ENCODE data around the gene HSD17B12. TPM values are rescaled to one million over a fixed set of nuclear protein-coding genes. Genes with fewer than 3 reads are reported as not detected.

The HSD17B12 gene
- total and polyA plus RNA-seq, 2 of the 13 experiments (the other 11 are each of a cell fraction or from before 2014, with no cell fraction given) = 50.3 to 117 TPM

GRCh38 chr11:43680521-43681400 is at the start of gene HSD17B12 (continued):
- no peak for TF ChIP-seq SMC3 (IDR thresholded peaks at IDR 0.05; ENCODE audit: low read length)
- peak; percentile 84 for TF ChIP-seq ATF1 (CRISPR knock-in tag; IDR thresholded peaks at IDR 0.05)
- no peak for TF ChIP-seq RFX3 (CRISPR knock-in tag; IDR thresholded peaks at IDR 0.05)
- TF ChIP-seq, protein P1, sequence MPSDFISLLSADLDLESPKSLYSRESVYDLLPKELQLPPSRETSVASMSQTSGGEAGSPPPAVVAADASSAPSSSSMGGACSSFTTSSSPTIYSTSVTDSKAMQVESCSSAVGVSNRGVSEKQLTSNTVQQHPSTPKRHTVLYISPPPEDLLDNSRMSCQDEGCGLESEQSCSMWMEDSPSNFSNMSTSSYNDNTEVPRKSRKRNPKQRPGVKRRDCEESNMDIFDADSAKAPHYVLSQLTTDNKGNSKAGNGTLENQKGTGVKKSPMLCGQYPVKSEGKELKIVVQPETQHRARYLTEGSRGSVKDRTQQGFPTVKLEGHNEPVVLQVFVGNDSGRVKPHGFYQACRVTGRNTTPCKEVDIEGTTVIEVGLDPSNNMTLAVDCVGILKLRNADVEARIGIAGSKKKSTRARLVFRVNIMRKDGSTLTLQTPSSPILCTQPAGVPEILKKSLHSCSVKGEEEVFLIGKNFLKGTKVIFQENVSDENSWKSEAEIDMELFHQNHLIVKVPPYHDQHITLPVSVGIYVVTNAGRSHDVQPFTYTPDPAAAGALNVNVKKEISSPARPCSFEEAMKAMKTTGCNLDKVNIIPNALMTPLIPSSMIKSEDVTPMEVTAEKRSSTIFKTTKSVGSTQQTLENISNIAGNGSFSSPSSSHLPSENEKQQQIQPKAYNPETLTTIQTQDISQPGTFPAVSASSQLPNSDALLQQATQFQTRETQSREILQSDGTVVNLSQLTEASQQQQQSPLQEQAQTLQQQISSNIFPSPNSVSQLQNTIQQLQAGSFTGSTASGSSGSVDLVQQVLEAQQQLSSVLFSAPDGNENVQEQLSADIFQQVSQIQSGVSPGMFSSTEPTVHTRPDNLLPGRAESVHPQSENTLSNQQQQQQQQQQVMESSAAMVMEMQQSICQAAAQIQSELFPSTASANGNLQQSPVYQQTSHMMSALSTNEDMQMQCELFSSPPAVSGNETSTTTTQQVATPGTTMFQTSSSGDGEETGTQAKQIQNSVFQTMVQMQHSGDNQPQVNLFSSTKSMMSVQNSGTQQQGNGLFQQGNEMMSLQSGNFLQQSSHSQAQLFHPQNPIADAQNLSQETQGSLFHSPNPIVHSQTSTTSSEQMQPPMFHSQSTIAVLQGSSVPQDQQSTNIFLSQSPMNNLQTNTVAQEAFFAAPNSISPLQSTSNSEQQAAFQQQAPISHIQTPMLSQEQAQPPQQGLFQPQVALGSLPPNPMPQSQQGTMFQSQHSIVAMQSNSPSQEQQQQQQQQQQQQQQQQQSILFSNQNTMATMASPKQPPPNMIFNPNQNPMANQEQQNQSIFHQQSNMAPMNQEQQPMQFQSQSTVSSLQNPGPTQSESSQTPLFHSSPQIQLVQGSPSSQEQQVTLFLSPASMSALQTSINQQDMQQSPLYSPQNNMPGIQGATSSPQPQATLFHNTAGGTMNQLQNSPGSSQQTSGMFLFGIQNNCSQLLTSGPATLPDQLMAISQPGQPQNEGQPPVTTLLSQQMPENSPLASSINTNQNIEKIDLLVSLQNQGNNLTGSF (CRISPR knock-in tag; IDR thresholded peaks at IDR 0.05) = no peak
- TF ChIP-seq ZNF703 (CRISPR knock-in tag; IDR thresholded peaks at IDR 0.05; ENCODE audit: borderline replicate concordance) = no peak
- TF ChIP-seq, protein P2, sequence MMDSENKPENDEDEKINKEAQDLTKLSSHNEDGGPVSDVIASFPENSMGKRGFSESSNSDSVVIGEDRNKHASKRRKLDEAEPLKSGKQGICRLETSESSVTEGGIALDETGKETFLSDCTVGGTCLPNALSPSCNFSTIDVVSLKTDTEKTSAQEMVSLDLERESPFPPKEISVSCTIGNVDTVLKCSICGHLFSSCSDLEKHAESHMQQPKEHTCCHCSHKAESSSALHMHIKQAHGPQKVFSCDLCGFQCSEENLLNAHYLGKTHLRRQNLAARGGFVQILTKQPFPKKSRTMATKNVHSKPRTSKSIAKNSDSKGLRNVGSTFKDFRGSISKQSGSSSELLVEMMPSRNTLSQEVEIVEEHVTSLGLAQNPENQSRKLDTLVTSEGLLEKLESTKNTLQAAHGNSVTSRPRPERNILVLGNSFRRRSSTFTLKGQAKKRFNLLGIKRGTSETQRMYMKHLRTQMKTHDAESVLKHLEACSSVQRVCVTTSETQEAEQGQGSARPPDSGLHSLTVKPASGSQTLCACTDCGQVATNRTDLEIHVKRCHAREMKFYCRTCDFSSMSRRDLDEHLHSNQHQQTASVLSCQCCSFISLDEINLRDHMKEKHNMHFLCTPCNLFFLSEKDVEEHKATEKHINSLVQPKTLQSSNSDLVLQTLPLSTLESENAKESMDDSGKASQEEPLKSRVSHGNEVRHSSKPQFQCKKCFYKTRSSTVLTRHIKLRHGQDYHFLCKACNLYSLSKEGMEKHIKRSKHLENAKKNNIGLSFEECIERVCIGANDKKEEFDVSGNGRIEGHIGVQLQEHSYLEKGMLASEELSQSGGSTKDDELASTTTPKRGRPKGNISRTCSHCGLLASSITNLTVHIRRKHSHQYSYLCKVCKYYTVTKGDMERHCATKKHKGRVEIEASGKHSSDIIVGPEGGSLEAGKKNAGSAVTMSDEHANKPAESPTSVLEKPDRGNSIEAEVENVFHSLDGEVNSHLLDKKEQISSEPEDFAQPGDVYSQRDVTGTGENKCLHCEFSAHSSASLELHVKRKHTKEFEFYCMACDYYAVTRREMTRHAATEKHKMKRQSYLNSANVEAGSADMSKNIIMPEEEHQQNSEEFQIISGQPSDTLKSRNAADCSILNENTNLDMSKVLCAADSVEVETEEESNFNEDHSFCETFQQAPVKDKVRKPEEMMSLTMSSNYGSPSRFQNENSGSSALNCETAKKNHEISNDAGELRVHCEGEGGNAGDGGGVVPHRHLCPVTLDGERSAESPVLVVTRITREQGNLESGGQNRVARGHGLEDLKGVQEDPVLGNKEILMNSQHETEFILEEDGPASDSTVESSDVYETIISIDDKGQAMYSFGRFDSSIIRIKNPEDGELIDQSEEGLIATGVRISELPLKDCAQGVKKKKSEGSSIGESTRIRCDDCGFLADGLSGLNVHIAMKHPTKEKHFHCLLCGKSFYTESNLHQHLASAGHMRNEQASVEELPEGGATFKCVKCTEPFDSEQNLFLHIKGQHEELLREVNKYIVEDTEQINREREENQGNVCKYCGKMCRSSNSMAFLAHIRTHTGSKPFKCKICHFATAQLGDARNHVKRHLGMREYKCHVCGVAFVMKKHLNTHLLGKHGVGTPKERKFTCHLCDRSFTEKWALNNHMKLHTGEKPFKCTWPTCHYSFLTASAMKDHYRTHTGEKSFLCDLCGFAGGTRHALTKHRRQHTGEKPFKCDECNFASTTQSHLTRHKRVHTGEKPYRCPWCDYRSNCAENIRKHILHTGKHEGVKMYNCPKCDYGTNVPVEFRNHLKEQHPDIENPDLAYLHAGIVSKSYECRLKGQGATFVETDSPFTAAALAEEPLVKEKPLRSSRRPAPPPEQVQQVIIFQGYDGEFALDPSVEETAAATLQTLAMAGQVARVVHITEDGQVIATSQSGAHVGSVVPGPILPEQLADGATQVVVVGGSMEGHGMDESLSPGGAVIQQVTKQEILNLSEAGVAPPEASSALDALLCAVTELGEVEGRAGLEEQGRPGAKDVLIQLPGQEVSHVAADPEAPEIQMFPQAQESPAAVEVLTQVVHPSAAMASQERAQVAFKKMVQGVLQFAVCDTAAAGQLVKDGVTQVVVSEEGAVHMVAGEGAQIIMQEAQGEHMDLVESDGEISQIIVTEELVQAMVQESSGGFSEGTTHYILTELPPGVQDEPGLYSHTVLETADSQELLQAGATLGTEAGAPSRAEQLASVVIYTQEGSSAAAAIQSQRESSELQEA (CRISPR knock-in tag; IDR thresholded peaks at IDR 0.05; ENCODE audit: not compliant biosample characterization) = no peak
- TF ChIP-seq, protein P3, sequence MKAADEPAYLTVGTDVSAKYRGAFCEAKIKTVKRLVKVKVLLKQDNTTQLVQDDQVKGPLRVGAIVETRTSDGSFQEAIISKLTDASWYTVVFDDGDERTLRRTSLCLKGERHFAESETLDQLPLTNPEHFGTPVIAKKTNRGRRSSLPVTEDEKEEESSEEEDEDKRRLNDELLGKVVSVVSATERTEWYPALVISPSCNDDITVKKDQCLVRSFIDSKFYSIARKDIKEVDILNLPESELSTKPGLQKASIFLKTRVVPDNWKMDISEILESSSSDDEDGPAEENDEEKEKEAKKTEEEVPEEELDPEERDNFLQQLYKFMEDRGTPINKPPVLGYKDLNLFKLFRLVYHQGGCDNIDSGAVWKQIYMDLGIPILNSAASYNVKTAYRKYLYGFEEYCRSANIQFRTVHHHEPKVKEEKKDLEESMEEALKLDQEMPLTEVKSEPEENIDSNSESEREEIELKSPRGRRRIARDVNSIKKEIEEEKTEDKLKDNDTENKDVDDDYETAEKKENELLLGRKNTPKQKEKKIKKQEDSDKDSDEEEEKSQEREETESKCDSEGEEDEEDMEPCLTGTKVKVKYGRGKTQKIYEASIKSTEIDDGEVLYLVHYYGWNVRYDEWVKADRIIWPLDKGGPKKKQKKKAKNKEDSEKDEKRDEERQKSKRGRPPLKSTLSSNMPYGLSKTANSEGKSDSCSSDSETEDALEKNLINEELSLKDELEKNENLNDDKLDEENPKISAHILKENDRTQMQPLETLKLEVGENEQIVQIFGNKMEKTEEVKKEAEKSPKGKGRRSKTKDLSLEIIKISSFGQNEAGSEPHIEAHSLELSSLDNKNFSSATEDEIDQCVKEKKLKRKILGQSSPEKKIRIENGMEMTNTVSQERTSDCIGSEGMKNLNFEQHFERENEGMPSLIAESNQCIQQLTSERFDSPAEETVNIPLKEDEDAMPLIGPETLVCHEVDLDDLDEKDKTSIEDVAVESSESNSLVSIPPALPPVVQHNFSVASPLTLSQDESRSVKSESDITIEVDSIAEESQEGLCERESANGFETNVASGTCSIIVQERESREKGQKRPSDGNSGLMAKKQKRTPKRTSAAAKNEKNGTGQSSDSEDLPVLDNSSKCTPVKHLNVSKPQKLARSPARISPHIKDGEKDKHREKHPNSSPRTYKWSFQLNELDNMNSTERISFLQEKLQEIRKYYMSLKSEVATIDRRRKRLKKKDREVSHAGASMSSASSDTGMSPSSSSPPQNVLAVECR (CRISPR knock-in tag; IDR thresholded peaks at IDR 0.05; ENCODE audit: borderline replicate concordance) = peak; percentile 85; the same call in 1 of the 2 replicates
- peak; percentile 89 for TF ChIP-seq KDM5B (CRISPR knock-in tag; IDR thresholded peaks at IDR 0.05; ENCODE audit: borderline replicate concordance)
- TF ChIP-seq NFIB (CRISPR knock-in tag; IDR thresholded peaks at IDR 0.05; ENCODE audit: borderline replicate concordance) = no peak
